ENCODE measurements around the gene PLPPR1.
A peak's percentile ranks its signal among the peaks of the same experiment; 100 is the strongest.
"Not testable (repeated sequence)": the region's sequence is repeated elsewhere in the genome, so short reads cannot be mapped to it uniquely, and the experiment has no call there.

Gene PLPPR1

GRCh38 chr9:101309139-101309538 is 280.6 kb downstream of the PLPPR1 start:
- DNase-seq = no peak

- no peak for DNase-seq
Observed at GRCh38 chr9:101311191-101311590, 282.7 kb downstream of the PLPPR1 start.

GRCh38 chr9:101311758-101312420 is 283.4 kb downstream of the PLPPR1 start:
- DNase-seq = peak; percentile 70

GRCh38 chr9:101312661-101313060 is 284.1 kb downstream of the PLPPR1 start:
- DNase-seq = no peak

- no peak for DNase-seq
Observed at GRCh38 chr9:101315112-101315450, 286.6 kb downstream of the PLPPR1 start.

- DNase-seq = no peak
Observed at GRCh38 chr9:101317735-101318134, 289.2 kb downstream of the PLPPR1 start.

- no peak for DNase-seq
Observed at GRCh38 chr9:101323129-101323528, 294.6 kb downstream of the PLPPR1 start.

GRCh38 chr9:101324245-101324804 is 295.8 kb downstream of the PLPPR1 start:
- no peak for DNase-seq

GRCh38 chr9:101325053-101325452 is 296.5 kb downstream of the PLPPR1 start:
- no peak for DNase-seq

GRCh38 chr9:101326035-101326434 is 297.5 kb downstream of the PLPPR1 start:
- no peak for DNase-seq

GRCh38 chr9:101326501-101326900 is 298.0 kb downstream of the PLPPR1 start:
- DNase-seq = no peak

- DNase-seq = not testable (repeated sequence)
Observed at GRCh38 chr9:101327422-101327909, 298.9 kb downstream of the PLPPR1 start.

GRCh38 chr9:101332362-101332761 is 303.8 kb downstream of the PLPPR1 start:
- no peak for DNase-seq

GRCh38 chr9:101333490-101333889 is 305.0 kb downstream of the PLPPR1 start:
- no peak for DNase-seq

- no peak for DNase-seq
Observed at GRCh38 chr9:101333926-101334702, 305.6 kb downstream of the PLPPR1 start.

GRCh38 chr9:101336091-101336490 is 307.6 kb downstream of the PLPPR1 start:
- DNase-seq = no peak

GRCh38 chr9:101337237-101337636 is 308.7 kb downstream of the PLPPR1 start:
- DNase-seq = no peak

- DNase-seq = no peak
Observed at GRCh38 chr9:101341958-101342357, 313.4 kb downstream of the PLPPR1 start.

- DNase-seq = no peak
Observed at GRCh38 chr9:101342595-101342994, 314.1 kb downstream of the PLPPR1 start.

GRCh38 chr9:101350285-101350684 is 321.8 kb downstream of the PLPPR1 start:
- no peak for DNase-seq

GRCh38 chr9:101352892-101353463 is 324.5 kb downstream of the PLPPR1 start:
- DNase-seq = no peak

GRCh38 chr9:101353683-101354082 is 325.2 kb downstream of the PLPPR1 start:
- no peak for DNase-seq

- no peak for DNase-seq
Observed at GRCh38 chr9:101354143-101354764, 325.7 kb downstream of the PLPPR1 start.
